Lower leg skin (tissue), 4 donors: ENCODE data around the gene E4F1. TPM values are rescaled to one million over a fixed set of nuclear protein-coding genes. Genes with fewer than 3 reads are reported as not detected.
"Not testable (repeated sequence)": the region's sequence is repeated elsewhere in the genome, so short reads cannot be mapped to it uniquely, and the experiment has no call there.

ENCODE experiments used
- DNase-seq, 2 donors: peaks; one replicate each; pipeline ENCODE4 v3.0.0-alpha.2; 2019; ENCODE audit warnings: low spot score in 2 of 2
- H3K4me3 ChIP-seq: fragments of 200-600 bp; sonication (generic); 2 replicates; pipeline ENCODE4 v1.5.1; 2017; ENCODE audit warnings: mild to moderate bottlenecking, low read depth; ENCODE audit not compliant: poor library complexity, severe bottlenecking
- CTCF ChIP-seq, 3 donors: fragments of 450-650 bp; IDR thresholded peaks; one replicate each; pipeline ENCODE4 v1.5.1; 2016; ENCODE audit warnings: antibody characterized with exemption in 3 of 3, mild to moderate bottlenecking in 3 of 3, moderate library complexity in 2 of 3
- POLR2A ChIP-seq, 2 donors: fragments of 450-650 bp; IDR thresholded peaks; one replicate each; pipeline ENCODE4 v1.6.1; 2016 to 2017; ENCODE audit warnings: antibody characterized with exemption in 2 of 2, mild to moderate bottlenecking in 1 of 2, moderate library complexity in 1 of 2
- WGBS, 2 donors: methylation state at CpG; one replicate each; pipeline ENCODE4 v1.1.5; 2018; 5-methylcytosine and 5-hydroxymethylcytosine counted together
- intact Hi-C: fragments of 100-400 bp; cut with DNase I; formaldehyde crosslinking; loops from one replicate; pipeline ENCODE4 v1.15.0; 2023; ENCODE audit warnings: low total_unique reads
- total RNA-seq, 4 donors: library from RNA; depleted of rRNA; stranded (reverse); fragments of >200 nt; gene quantifications; one replicate each; pipeline ENCODE4 v1.1.0, GENCODE V29; 2016

Gene E4F1
- total RNA-seq, 4 donors from 2014 or later: 50.3 to 85.8 (median 57.4) TPM

GRCh38 chr16:2199621-2200139 is 23.7 kb upstream of the E4F1 start:
- intact Hi-C loops: no loop called here
- 70 to 71% methylated on average over 13 of the region's 14 CpGs for WGBS, 2 donors
- TF ChIP-seq CTCF (IDR thresholded peaks at IDR 0.05): no peak
- no peak for TF ChIP-seq POLR2A (IDR thresholded peaks at IDR 0.05)
- no peak overlapping the region for H3K4me3 ChIP-seq
- DNase-seq: no peak

DNA sequence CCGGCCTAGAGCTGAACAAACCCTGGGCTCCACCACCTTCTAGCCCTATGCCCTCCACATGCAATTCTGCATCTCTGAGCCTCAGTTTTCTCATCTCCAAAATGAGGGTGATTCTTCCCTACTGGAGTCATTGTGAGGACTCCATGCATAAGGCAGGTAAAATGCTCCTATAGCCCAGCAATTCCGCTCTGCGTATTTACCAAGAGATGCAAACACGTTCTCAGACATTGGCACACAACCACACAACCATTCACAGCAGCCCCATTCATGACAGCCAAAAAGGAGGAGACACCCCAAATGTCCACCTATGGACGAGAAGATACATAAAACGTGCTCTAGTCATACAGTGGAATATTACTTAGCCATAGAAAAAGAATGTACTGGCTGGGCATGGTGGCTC is 23.1 kb upstream of the E4F1 start:
- no peak overlapping the region for H3K4me3 ChIP-seq
- DNase-seq: no peak
- intact Hi-C loops: no loop called here
- 90 to 91% methylated on average over 6 of the region's 6 CpGs for WGBS, 2 donors
- TF ChIP-seq POLR2A (IDR thresholded peaks at IDR 0.05) (no peak), CTCF (IDR thresholded peaks at IDR 0.05) (no peak)

DNA sequence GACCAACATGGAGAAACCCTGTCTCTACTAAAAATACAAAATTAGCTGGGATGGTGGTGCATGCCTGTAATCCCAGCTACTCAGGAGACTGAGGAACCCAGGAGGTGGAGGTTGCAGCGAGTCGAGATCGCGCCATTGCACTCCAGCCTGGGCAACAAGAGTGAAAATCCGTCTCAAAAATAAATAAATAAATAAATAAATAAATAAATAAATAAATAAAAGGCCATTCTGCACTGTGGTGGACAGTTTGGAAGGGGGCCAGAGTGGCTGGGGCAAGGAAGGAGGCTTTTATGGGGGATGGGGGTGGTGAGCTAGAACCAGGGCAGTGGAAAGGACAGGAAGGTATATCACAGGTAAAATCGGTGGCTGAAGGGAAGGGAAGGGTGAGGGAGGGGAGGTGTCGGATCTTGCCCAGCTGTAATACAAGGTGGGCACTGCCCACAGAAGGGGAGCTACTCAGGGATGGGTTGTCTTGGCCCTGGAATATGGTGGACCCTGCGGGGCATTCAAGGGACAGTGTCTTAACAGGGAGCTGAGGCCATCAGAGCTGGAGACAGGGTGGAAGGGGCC is 20.2 kb upstream of the E4F1 start:
- intact Hi-C loops, H3K4me3 ChIP-seq, DNase-seq: not testable (repeated sequence)
- WGBS, 2 donors: 94% methylated on average over 8 of the region's 8 CpGs

DNA sequence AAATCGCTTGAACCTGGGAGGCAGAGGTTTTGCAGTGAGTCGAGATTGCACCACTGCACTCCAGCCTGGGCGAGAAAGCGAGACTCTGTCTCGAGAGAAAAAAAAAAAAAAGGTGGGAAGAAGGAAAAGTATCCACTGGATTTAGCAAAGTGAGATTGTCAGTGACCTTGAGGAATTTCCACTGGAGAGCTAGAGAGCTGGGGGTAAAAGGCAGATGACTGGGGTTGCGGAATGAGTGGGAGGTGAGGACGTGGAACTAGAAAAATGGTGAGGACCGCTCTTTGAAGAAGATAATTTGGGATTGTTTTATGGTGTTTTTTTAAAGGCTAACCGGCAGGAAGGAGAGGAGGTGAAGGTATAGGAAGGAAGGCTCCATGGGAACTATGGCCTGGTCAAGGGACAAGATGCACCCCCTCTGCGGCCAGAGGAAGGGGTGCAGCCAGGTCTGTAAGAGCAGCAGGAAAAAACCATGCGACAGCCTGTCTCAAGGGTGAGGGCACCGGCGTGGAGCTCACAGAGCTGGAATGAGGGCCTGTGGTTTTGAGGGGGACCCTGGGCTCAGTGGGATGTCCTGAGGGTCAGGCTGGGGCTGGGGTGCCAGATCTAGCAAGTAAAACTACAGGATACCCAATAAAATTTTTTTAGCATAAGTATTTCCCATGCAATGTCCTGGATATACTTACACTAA is 18.8 kb upstream of the E4F1 start:
- no peak for DNase-seq
- TF ChIP-seq CTCF (IDR thresholded peaks at IDR 0.05) (no peak), POLR2A (IDR thresholded peaks at IDR 0.05) (no peak)
- intact Hi-C loops: no loop called here
- 82 to 83% methylated on average over 13 of the region's 13 CpGs for WGBS, 2 donors
- H3K4me3 ChIP-seq: no peak overlapping the region

DNA sequence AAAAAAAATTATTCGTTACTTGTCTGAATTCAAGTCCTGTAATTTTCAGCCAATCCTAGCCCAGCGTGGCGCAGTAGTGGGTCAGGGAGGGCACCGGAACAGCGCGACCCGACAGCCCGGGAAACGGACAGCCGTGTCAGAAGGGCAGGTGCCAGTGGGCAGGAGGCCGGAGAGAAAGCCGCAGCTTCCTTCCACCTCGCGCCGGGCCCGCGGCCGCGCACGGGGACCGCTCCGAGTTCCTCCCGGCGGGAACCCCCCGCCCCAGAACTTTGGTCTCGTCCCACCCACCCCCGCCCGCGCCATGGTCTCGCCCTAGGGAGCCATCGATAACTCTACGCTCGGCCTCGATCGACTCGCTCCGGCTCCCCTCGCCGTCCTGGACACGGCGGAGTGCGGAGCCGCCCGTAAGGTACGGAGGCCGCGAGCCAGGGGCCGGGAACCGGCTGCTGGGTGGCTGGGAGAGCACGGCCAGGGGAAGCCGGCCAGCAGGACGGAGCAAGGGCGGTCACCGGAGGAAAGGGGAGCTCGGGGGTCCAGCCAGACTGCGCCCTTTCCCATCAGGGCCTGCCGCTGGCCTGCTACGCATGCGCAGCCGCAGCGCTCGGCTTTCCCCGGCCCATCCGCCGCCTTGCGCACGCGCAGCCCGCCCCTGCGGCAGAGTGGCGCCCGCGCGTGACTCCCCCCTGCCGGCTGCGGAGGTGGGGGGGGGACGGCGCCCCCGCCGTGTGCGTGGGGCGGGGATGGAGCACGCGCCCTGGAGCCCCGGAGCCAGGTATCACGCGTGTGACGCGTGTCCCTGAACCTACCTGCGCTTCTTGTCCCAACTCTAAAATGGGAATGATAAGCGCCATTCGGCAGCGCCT is 18.1 kb upstream of the E4F1 start, which contains the start of gene MLST8:
Gene MLST8, plus strand, starts transcription at position 351 of the 863 bp plus-strand sequence. CDS start 632 bp downstream, outside the sequence.
- intact Hi-C loops: no loop called here
- H3K4me3 ChIP-seq: peak within 1 kb of the TSS; percentile 49
- peak; percentile 62 to 96 for DNase-seq
- TF ChIP-seq CTCF (IDR thresholded peaks at IDR 0.05) (no peak), POLR2A (IDR thresholded peaks at IDR 0.05) (peak in 1 of 2 donors; percentile 34)
- WGBS, 2 donors: 0% methylated on average over 27 to 55 of the region's 93 CpGs

GRCh38 chr16:2205967-2206313 is 17.5 kb upstream of the E4F1 start:
- intact Hi-C loops: no loop called here
- WGBS, 2 donors: 4 to 10% methylated on average over 12 to 16 of the region's 16 CpGs
- TF ChIP-seq POLR2A (IDR thresholded peaks at IDR 0.05) (no peak), CTCF (IDR thresholded peaks at IDR 0.05) (no peak)
- peak overlapping the region; percentile 49 for H3K4me3 ChIP-seq
- no peak for DNase-seq
